GM18526 (cell line): ENCODE results near the gene ULBP2.

Source experiments
- POLR2A ChIP-seq: IDR thresholded peaks from 3 replicates; pipeline ENCODE4 v1.6.1; 2011; ENCODE audit not compliant: insufficient read length; ENCODE audit errors: extremely low read depth

Gene ULBP2

GRCh38 chr6:149904661-149905370, 37.0 kb upstream of the ULBP2 start:
- TF ChIP-seq POLR2A: no peak

GRCh38 chr6:149905371-149905910, 36.4 kb upstream of the ULBP2 start:
- TF ChIP-seq POLR2A: no peak

DNA sequence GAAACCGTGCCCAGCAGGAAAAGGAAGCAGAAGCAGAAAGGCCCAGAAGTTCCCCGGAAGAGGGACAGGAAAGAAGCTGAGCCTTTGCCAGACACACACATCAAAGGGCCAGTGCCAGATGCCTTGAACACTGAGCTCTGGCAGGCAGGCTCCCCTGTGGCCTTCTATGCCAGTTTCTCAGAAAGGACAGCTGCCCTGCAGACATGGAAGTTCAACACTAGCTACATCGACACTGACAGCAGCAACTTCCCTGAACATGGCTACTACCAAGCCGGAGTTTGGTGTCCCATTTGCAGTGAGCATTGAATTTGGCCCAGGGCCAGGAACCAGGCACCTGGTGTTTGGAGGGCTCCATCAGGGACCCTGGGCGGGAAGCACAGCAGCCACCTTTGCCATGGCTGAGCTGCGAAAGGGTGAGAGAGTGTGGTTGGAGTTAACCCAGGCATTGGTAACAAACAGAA, 35.9 kb upstream of the ULBP2 start:
- TF ChIP-seq POLR2A: no peak

DNA sequence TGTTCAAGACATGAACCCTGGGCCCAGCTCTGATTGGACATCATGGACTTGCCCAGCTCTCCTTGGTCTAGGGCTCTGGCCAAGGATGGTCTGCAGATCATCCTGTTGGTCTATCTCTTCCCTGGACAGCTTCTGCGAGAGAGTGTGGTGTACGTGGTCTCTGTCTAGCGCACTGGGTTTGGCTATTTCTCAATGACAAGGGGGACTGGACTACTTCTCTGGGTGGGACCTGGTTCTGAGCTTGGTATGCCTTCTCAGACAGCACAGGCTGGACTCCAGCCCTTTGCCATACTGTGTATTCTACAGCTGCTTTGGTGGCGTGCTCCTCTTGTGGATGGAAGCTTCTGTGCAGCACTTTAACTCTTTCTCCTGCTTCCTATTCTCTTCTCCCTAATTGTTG, 35.4 kb upstream of the ULBP2 start:
- TF ChIP-seq POLR2A: no peak

GRCh38 chr6:149907317-149907716, 34.5 kb upstream of the ULBP2 start:
- TF ChIP-seq POLR2A: no peak

DNA sequence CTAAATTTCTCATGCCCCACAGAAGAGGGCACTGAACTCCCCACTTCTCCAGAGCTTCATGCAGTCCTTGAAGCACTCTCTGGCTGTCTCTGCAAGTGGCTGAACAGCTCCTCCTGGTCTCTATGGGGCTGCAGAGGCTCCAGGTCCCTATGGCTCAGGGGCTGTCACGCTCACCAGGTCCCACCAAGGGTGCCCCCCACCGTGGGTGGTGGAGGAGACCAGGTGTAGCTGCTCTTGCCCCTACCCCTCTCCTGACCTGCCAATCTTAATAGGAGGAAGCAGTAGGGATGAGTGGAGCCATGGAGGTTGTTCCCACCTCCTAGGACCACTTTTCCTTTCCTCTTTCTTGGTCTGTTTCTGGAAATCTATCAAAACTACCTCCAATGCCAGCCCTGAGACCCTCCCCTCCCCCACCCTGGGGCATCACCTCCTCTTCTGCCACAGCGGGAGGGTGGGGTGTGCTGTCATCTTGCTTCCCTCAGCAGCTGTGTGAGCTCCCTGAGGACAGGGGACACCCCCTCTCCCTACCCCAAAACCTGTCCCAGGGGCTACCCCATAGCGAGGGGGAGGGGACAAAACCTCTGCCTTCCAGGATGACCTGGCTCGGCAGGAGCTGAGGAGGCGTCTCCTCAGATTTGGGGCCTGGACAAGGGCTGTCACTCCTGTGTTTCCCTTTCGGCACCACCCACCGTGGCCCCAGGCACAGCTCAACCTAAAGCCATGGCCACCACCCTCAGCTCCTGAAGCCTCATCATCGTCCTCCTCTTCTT, 31.9 kb upstream of the ULBP2 start:
- no peak for TF ChIP-seq POLR2A

GRCh38 chr6:149910721-149911151, 31.1 kb upstream of the ULBP2 start:
- no peak for TF ChIP-seq POLR2A

DNA sequence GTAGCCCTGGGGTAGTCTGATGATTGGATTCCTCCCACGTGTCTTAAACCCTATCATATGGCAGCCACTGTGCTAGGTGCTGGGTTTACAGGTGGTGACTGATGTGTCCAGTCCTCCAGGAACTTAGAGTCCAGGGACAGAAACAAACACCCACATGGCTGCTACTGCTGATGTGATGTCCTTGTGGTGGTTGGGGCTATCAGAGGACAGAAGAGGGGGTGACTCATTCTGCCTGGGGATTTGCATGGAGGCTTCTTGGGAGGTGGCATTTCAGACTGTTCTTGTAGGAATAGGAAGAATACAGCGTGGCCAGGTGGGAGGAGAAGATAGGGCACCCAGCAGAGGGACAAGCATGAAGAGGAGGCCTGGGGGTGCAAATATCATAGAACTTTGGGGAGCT, 28.7 kb upstream of the ULBP2 start:
- TF ChIP-seq POLR2A: no peak

DNA sequence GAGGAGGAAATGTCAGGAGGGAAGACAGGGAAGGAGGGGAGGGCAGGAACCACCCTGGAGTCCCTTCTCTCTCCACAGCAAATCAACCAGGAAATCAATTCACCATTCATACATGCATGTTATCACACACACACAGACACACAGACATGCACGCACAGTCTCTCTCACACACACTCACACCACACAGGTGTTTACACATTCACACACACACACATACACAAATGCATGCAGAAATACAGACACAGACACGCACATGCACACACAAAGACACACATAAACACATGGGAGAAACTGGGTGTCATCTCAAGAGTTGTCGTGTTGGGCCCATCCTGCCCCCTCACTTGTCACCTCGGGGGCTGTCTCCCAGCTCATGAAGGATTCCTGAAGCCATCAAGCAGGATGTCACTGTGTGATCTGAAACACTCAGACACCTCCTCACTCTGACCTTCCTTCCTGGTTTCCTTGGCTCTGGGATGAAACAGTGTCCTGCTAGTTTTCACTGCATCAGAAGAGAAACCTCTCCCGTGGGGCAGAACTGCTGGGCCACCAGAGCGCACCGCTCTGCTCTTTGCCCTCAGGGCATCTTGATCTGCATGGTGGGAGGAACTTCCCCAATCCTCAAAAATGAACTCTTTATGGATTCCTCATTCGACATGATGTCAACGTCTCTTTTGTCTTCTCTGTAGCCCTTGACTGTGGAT, 28.1 kb upstream of the ULBP2 start:
- TF ChIP-seq POLR2A: no peak

DNA sequence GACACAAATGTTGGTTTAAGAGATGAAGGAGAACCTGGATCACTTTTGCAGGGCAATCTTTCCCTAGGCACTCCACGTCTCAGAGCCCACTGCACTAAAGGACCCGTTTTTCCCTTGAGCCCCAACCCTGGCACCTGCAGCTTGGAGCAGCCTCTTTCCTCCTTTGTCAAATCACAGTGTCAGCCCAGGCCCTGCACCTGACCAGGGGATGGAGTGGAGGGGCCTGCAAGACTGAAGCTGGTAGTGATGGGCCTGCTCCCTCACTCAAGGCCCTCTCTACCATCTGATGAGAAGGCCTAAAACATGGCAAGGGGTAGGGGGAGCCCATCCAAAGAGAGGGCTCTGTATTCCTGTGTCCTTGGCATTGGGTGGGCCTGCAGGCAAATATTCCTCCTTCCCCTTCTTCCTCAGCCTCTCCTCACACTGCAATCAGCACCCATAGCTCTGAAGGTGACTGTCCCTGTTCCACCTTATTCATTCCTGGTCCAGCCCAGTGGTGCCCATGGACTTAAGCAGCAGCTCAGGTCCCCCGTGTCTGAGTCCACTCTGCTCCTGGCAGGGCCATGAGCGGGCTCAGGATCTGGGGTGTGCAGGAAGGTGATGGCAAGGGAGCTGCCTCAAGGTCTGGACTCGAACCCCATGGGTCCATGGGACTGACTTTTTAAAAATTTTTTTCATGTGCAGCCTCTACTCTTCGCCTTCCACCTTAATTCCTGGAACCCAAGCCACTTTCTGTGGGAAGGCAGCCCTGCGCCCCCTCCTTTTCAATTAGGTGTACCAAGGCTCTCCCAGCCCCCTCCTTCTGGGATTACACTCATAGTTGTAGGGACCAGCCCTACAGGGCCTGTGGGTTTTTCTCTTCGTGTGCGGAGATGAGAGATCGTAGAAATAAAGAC, 25.6 kb upstream of the ULBP2 start:
- TF ChIP-seq POLR2A: no peak

DNA sequence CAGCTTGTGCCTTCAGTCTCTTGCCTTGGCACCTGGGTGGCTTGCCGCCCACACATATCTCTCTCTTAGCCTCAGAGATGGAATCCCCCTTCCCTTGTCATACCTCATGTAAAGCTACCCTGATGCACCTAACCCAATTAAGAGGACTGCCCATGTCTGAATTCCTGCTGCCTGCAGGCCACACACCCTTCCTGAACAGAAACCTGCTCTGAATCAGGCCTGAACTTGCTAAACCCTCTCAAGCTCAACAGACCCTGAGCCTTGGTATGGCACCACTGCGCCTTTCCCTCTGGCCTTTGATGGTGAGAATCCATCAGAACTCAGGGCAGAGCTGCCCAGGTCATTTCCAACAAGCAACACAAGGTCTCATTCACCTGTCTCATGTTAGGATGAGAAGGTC, 24.1 kb upstream of the ULBP2 start:
- no peak for TF ChIP-seq POLR2A

- TF ChIP-seq POLR2A: no peak
These were observed 23.5 kb upstream of the ULBP2 start for GRCh38 chr6:149918151-149918905.

- TF ChIP-seq POLR2A: no peak
These were observed 22.0 kb upstream of the ULBP2 start for GRCh38 chr6:149919834-149920225.

DNA sequence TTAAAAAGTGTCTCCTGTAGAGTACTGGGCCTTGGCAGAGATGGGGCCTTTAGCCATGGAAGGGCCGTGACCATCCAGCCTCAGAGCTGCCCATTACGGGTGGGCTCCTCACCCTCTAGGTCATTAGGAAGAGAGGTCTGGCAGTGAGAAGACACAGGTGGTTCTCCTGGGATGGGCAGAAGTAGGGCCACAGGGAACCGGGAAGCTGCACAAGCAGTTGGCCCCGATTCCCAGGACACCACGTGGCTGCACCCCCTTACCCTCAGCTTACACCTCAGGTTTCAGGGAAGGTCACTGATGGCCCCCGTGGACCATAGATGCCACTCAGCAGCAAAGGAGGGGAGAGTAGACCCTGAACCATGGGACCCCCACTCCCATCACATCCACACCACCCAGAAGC, 20.5 kb upstream of the ULBP2 start:
- no peak for TF ChIP-seq POLR2A

- TF ChIP-seq POLR2A: no peak
These were observed 19.0 kb upstream of the ULBP2 start, which contains the start of gene RAET1G for GRCh38 chr6:149922642-149923326. Gene RAET1G (minus strand): TSS chr6:149923121. CDS start chr6:149923010, 111 bp downstream.
